ENCODE measurements around the gene CXCR5.

The CXCR5 gene

GRCh38 chr11:118923721-118924587 is 40.3 kb downstream of the CXCR5 start:
- Histone ChIP-seq H3K4me3 (ENCODE audit: low read depth, low read length) (peak overlapping the region; percentile 77), H3K36me3 (ENCODE audit: control insufficient read depth in 2 of 2, insufficient read depth in 1 of 2, low read length in 2 of 2) (no peaks in the 10 kb centered on the region), H3K4me1 (ENCODE audit: control insufficient read depth, insufficient read depth, low read length) (peaks cover 21% of the 10 kb centered on the region), H3K27ac (ENCODE audit: extremely low read depth, low read depth, low read length) (no peak overlapping the region), H3K9me3 (ENCODE audit: control insufficient read depth, insufficient read depth, low read depth, low read length) (no peaks in the 10 kb centered on the region)
- ChIA-PET CTCF (interaction anchor here (0.5 to 1.4 kb wide), 4 partner anchors 33 to 276 kb away, joined by 3 to 5 read pairs (median 3); no protein-coding TSS in a partner anchor), POLR2A (interaction anchor here (1.3 kb wide), 1 partner anchor 171 kb away, joined by 3 read pairs; a partner anchor contains a TSS)
- TF ChIP-seq ZFP69B (tag by site-specific recombination; IDR thresholded peaks at IDR 0.05): no peak
- TF ChIP-seq ZNF366 (tag by site-specific recombination; conservative IDR thresholded peaks at IDR 0.05): no peak
- TF ChIP-seq ZNF248 (tag by site-specific recombination; IDR thresholded peaks at IDR 0.05): no peak
- TF ChIP-seq ZNF354C (tag by site-specific recombination; IDR thresholded peaks at IDR 0.05; ENCODE audit: borderline replicate concordance, low read depth): no peak
- no peak for TF ChIP-seq ZNF138 (tag by site-specific recombination; IDR thresholded peaks at IDR 0.05; ENCODE audit: borderline replicate concordance)
- TF ChIP-seq ZNF768 (tag by site-specific recombination; IDR thresholded peaks at IDR 0.05): no peak
- TF ChIP-seq FEZF1 (tag by site-specific recombination; IDR thresholded peaks at IDR 0.05): no peak
- TF ChIP-seq ZNF155 (tag by site-specific recombination; IDR thresholded peaks at IDR 0.05): no peak
- no peak for TF ChIP-seq ZNF26 (tag by site-specific recombination; IDR thresholded peaks at IDR 0.05)
- TF ChIP-seq WT1 (tag by site-specific recombination; IDR thresholded peaks at IDR 0.05): no peak
- no peak for TF ChIP-seq ZNF335 (tag by site-specific recombination; conservative IDR thresholded peaks at IDR 0.05)
- no peak for TF ChIP-seq KLF8 (tag by site-specific recombination; IDR thresholded peaks at IDR 0.05)
- no peak for TF ChIP-seq ZNF223 (tag by site-specific recombination; IDR thresholded peaks at IDR 0.05)

GRCh38 chr11:118924591-118925585 is 41.2 kb downstream of the CXCR5 start:
- CTCF ChIA-PET: interaction anchor here (0.5 to 6.8 kb wide), 7 partner anchors 13 to 235 kb away, joined by 3 to 196 read pairs (median 3); no protein-coding TSS in a partner anchor
- Histone ChIP-seq H3K4me3 (ENCODE audit: low read depth, low read length) (peak overlapping the region; percentile 77), H3K4me1 (ENCODE audit: control insufficient read depth, insufficient read depth, low read length) (peaks cover 16% of the 10 kb centered on the region), H3K9me3 (ENCODE audit: control insufficient read depth, insufficient read depth, low read depth, low read length) (no peaks in the 10 kb centered on the region), H3K36me3 (ENCODE audit: control insufficient read depth in 2 of 2, insufficient read depth in 1 of 2, low read length in 2 of 2) (no peaks in the 10 kb centered on the region), H3K27ac (ENCODE audit: extremely low read depth, low read depth, low read length) (peak overlapping the region; percentile 58; the same call in 1 of the 2 replicates)
- POLR2A ChIA-PET: interaction anchor here (1.0 to 1.3 kb wide), 3 partner anchors 32 to 170 kb away, joined by 3 to 4 read pairs (median 3); a partner anchor contains a TSS
- TF ChIP-seq ZBTB1 (tag by site-specific recombination; IDR thresholded peaks at IDR 0.05) (no peak), ZNF350 (tag by site-specific recombination; IDR thresholded peaks at IDR 0.05) (no peak), ZNF311 (tag by site-specific recombination; IDR thresholded peaks at IDR 0.05; ENCODE audit: borderline replicate concordance) (no peak), OVOL3 (tag by site-specific recombination; IDR thresholded peaks at IDR 0.05) (no peak), KLF16 (tag by site-specific recombination; IDR thresholded peaks at IDR 0.05) (no peak), ZNF335 (tag by site-specific recombination; conservative IDR thresholded peaks at IDR 0.05) (peak; percentile 97), ZNF514 (tag by site-specific recombination; IDR thresholded peaks at IDR 0.05) (no peak), YY2 (tag by site-specific recombination; IDR thresholded peaks at IDR 0.05) (no peak), ZFHX2 (tag by site-specific recombination; conservative IDR thresholded peaks at IDR 0.05) (no peak), ZNF549 (tag by site-specific recombination; IDR thresholded peaks at IDR 0.05) (no peak), ZBTB48 (tag by site-specific recombination; IDR thresholded peaks at IDR 0.05) (peak; percentile 84), SP3 (tag by site-specific recombination; IDR thresholded peaks at IDR 0.05) (peak; percentile 62), ZBTB26 (tag by site-specific recombination; optimal IDR thresholded peaks at IDR 0.05) (peak; percentile 32), MEIS1 (CRISPR knock-in tag; IDR thresholded peaks at IDR 0.05; ENCODE audit: borderline replicate concordance) (no peak), ZNF670 (tag by site-specific recombination; IDR thresholded peaks at IDR 0.05; ENCODE audit: low read depth) (no peak), ZNF580 (tag by site-specific recombination; IDR thresholded peaks at IDR 0.05) (no peak), ZNF214 (tag by site-specific recombination; IDR thresholded peaks at IDR 0.05; ENCODE audit: borderline replicate concordance) (no peak)
